ENCODE results near the gene CENPVL1.

Gene CENPVL1

DNA sequence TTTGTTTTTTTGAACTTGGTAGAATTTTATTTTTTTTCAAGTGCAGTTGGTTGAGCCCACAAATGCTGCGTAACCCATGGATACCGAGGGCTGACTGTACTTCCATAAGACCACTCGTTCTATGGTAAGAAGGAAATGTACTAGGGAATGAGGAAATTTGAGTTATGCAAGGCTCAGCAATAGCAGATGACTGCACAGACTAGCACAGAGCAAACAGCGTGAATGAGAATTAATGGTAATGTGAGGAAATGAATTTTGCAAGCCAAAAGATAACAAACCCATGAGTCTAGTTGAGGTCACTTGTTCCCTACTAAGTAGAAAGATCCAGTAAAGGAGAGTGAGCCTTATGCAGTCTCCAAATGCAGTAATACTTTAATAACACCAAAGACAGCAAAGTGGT, 50.3 kb downstream of the CENPVL1 start:
- no peak for TF ChIP-seq CTCF (IDR thresholded peaks at IDR 0.05; ENCODE audit: low read depth, low read length, missing control alignments)
- H3K4me3 ChIP-seq (replicated peaks; ENCODE audit: low read depth, low read length): no peak overlapping the region
- DNase-seq (ENCODE audit: extremely low read depth, low read depth): no peak

Measured in HFF-Myc (cell line).